Endodermal cell (in vitro differentiated cells): ENCODE data around the gene BAIAP2L2. TPM values are rescaled to one million over a fixed set of nuclear protein-coding genes. Genes with fewer than 3 reads are reported as not detected.
A peak's percentile ranks its signal among the peaks of the same experiment; 100 is the strongest.

ENCODE experiments used
- DNase-seq: peaks from one replicate; pipeline ENCODE4 v3.0.0-alpha.2; 2017
- H3K27ac ChIP-seq: 2 replicates; pipeline ENCODE4 v1.5.1; 2013; ENCODE audit warnings: mild to moderate bottlenecking, low read depth, low read length, moderate library complexity
- H3K27me3 ChIP-seq: 2 replicates; pipeline ENCODE4 v1.6.1; 2013; ENCODE audit warnings: mild to moderate bottlenecking, low read length, moderate library complexity; ENCODE audit not compliant: insufficient read depth, control insufficient read depth, poor library complexity, severe bottlenecking
- H3K36me3 ChIP-seq: 2 replicates; pipeline ENCODE4 v1.7.0; 2013; ENCODE audit warnings: mild to moderate bottlenecking, low read length, moderate library complexity; ENCODE audit not compliant: control insufficient read depth, insufficient read depth
- H3K4me1 ChIP-seq: one replicate; pipeline ENCODE4 v1.7.0; 2013; ENCODE audit warnings: low read length; ENCODE audit not compliant: control insufficient read depth, insufficient read depth
- H3K4me3 ChIP-seq: 2 replicates; pipeline ENCODE4 v1.5.1; 2013; ENCODE audit warnings: mild to moderate bottlenecking, low read length, moderate library complexity
- H3K9ac ChIP-seq: 2 replicates; pipeline ENCODE4 v1.6.1; 2013; ENCODE audit warnings: mild to moderate bottlenecking, low read length, moderate library complexity; ENCODE audit not compliant: poor library complexity, severe bottlenecking; ENCODE audit errors: extremely low read depth
- H3K9me3 ChIP-seq: 2 replicates; pipeline ENCODE4 v1.6.1; 2013; ENCODE audit warnings: mild to moderate bottlenecking, low read length, moderate library complexity; ENCODE audit not compliant: control insufficient read depth
- H3K27ac Mint-ChIP-seq: 2 replicates; pipeline ENCODE4 v1.8.0; 2020; ENCODE audit warnings: mixed read lengths
- H3K27me3 Mint-ChIP-seq: 2 replicates; pipeline ENCODE4 v1.8.0; 2021; ENCODE audit warnings: mild to moderate bottlenecking, mixed read lengths; ENCODE audit not compliant: insufficient read depth
- H3K36me3 Mint-ChIP-seq: 2 replicates; pipeline ENCODE4 v1.8.0; 2020; ENCODE audit warnings: low read depth, mixed read lengths
- H3K4me1 Mint-ChIP-seq: 2 replicates; pipeline ENCODE4 v1.8.0; 2020; ENCODE audit warnings: mixed read lengths
- H3K4me3 Mint-ChIP-seq: 2 replicates; pipeline ENCODE4 v1.8.0; 2020; ENCODE audit warnings: mild to moderate bottlenecking, moderate library complexity, mixed read lengths
- H3K9me3 Mint-ChIP-seq: 2 replicates; pipeline ENCODE4 v1.8.0; 2020; ENCODE audit warnings: mild to moderate bottlenecking, mixed read lengths
- CTCF ChIP-seq: fragments of 200-600 bp; sonication (generic); conservative IDR thresholded peaks from 2 replicates; pipeline ENCODE4 v1.5.0; 2021; ENCODE audit warnings: antibody characterized with exemption, mild to moderate bottlenecking
- WGBS, 2 experiments: methylation state at CpG; one replicate each; pipeline versions ENCODE4 v1.1.5 to v1.1.7; 2013; ENCODE audit warnings: missing lambda C conversion rate in 2 of 2, mixed read lengths in 1 of 2; ENCODE audit not compliant: insufficient coverage in 1 of 2, insufficient read length in 1 of 2; 5-methylcytosine and 5-hydroxymethylcytosine counted together
- total RNA-seq, 2 donors: library from RNA; stranded (reverse); fragmentation: NEBNext Ultra II Directional in 1 of 2; extraction: Animal tissue kit (Norgen Biotek cat#: 25700) in 1 of 2; gene quantifications; 2 replicates in 1 of 2; 3 replicates in 1 of 2; pipeline ENCODE4 v1.2.1, GENCODE V29; 2021

Gene BAIAP2L2
- total RNA-seq, 2 donors from 2014 or later: 1.4 to 3.7 TPM

DNA sequence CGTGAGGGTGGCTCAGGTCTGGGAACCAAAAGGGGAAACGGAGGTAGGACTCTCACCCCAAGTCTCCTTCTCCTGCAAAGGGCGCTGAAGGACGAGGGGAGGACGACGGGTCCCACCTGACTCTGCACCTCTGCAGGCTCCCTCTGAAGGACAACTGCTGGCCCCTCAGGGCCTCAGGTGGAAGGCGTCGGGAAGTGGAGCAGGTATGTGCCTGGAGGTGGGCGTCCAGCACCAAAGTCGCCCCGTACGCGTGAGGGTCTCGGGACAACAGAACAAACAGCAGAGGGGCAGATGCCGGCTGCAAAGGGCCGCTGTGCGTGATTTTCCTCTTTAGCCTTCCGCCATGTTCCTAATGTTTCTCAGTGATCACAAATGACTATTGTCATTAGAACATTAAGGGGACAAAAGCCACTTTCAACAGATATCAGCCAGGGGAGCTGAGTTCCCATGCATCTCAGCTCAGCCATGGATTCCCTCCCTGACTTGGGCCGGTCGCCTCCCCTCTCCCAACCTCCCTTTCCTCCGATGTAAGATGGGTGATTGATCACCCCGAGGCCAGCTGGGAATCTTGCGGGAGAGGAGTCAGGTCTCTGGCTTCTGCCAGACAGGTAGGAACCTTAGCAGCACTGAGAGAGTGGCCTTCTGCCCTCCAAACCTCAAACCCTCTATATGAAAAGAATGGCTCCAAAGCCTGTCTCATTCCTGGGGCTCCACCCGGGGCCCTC lies 27.3 kb downstream of the BAIAP2L2 start:
- Mint-ChIP-seq H3K4me1 (peaks cover 4% of the 10 kb centered on the region), H3K4me3 (no peak overlapping the region), H3K27me3 (peaks cover 45% of the 10 kb centered on the region), H3K27ac (no peak overlapping the region), H3K36me3 (no peaks in the 10 kb centered on the region), H3K9me3 (no peaks in the 10 kb centered on the region)
- Histone ChIP-seq H3K36me3 (no peaks in the 10 kb centered on the region), H3K4me3 (no peak overlapping the region), H3K9ac (no peak overlapping the region), H3K4me1 (peaks cover 7% of the 10 kb centered on the region), H3K27ac (no peak overlapping the region), H3K9me3 (no peaks in the 10 kb centered on the region), H3K27me3 (peaks cover 27% of the 10 kb centered on the region)
- TF ChIP-seq CTCF: no peak
- DNase-seq: peak; percentile 47
- WGBS, 2 experiments: 93 to 95% methylated on average over 17 to 24 of the region's 24 CpGs

GRCh38 chr22:38081941-38082828 lies 28.3 kb downstream of the BAIAP2L2 start:
- WGBS, 2 experiments: 70 to 88% methylated on average over 30 to 52 of the region's 52 CpGs
- Histone ChIP-seq H3K4me1 (peaks cover 7% of the 10 kb centered on the region), H3K36me3 (no peaks in the 10 kb centered on the region), H3K9me3 (no peaks in the 10 kb centered on the region), H3K27ac (no peak overlapping the region), H3K27me3 (peaks cover 27% of the 10 kb centered on the region), H3K4me3 (no peak overlapping the region), H3K9ac (no peak overlapping the region)
- Mint-ChIP-seq H3K27ac (no peak overlapping the region), H3K4me3 (no peak overlapping the region), H3K4me1 (peaks cover 4% of the 10 kb centered on the region), H3K27me3 (peaks cover 39% of the 10 kb centered on the region), H3K9me3 (no peaks in the 10 kb centered on the region), H3K36me3 (no peaks in the 10 kb centered on the region)
- TF ChIP-seq CTCF: no peak
- DNase-seq: peak; percentile 67

GRCh38 chr22:38081636-38081940 lies 28.9 kb downstream of the BAIAP2L2 start:
- no peak for TF ChIP-seq CTCF
- peaks cover 4% of the 10 kb centered on the region for H3K4me1 Mint-ChIP-seq
- Histone ChIP-seq H3K36me3 (no peaks in the 10 kb centered on the region), H3K9ac (no peak overlapping the region), H3K4me3 (no peak overlapping the region), H3K27me3 (peaks cover 27% of the 10 kb centered on the region), H3K9me3 (no peaks in the 10 kb centered on the region), H3K27ac (no peak overlapping the region), H3K4me1 (peaks cover 7% of the 10 kb centered on the region)
- H3K27ac Mint-ChIP-seq: no peak overlapping the region
- WGBS, 2 experiments: 43 to 52% methylated on average over 15 to 17 of the region's 17 CpGs
- no peaks in the 10 kb centered on the region for H3K9me3 Mint-ChIP-seq
- no peaks in the 10 kb centered on the region for H3K36me3 Mint-ChIP-seq
- peaks cover 39% of the 10 kb centered on the region for H3K27me3 Mint-ChIP-seq
- H3K4me3 Mint-ChIP-seq: no peak overlapping the region
- no peak for DNase-seq
